ENCODE data around the gene FXN.
"Not testable (repeated sequence)": the region's sequence is repeated elsewhere in the genome, so short reads cannot be mapped to it uniquely, and the experiment has no call there.

Gene FXN

DNA sequence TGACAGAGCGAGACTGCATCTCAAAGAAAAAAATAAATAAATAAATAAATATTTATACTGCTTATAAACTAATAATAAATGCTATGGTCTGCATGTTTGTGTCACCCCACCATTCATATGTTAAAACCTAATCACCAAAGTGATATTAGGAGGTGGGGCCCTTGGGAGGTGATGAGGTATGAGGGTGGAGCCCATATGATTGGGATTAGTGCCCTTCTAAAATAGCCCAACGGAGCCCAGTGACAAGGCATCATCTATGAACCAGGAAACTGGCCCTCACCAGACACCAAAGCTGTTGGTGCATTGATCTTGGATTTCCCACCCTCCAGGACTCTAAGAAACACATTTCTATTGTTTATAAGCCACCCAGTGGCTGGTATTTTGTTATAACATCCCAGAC lies 5.1 kb downstream of the FXN start:
- H3K4me3 ChIP-seq (ENCODE audit: low read length): no peak overlapping the region
- no peak for TF ChIP-seq ZNF274 (IDR thresholded peaks at IDR 0.05; ENCODE audit: low read depth, low read length)

- H3K4me3 ChIP-seq (ENCODE audit: low read length): no peak overlapping the region
- TF ChIP-seq ZNF274 (IDR thresholded peaks at IDR 0.05; ENCODE audit: low read depth, low read length): no peak
Observed at GRCh38 chr9:69044240-69045219, 9.0 kb downstream of the FXN start.

DNA sequence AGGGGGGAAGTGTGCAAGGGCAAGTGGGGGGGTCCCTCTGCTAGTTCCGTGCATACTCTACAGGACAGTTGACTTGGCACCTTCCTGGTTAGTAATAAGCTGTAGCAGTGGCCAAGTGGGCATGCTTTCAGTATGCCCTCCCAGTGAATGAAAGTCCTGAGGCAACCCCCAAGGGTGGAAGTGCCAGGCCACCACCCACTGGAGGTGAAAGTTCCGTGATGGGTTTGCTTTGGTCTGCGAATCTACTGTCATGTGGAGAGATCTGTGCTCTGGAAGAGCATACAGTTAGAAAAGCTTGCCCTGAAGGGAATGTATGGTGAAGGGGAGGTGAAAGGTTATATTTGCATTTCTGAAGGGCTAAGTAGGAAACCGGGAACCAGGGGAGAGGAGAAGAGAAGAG lies 10.3 kb downstream of the FXN start:
- no peak for TF ChIP-seq ZNF274 (IDR thresholded peaks at IDR 0.05; ENCODE audit: low read depth, low read length)
- no peak overlapping the region for H3K4me3 ChIP-seq (ENCODE audit: low read length)

DNA sequence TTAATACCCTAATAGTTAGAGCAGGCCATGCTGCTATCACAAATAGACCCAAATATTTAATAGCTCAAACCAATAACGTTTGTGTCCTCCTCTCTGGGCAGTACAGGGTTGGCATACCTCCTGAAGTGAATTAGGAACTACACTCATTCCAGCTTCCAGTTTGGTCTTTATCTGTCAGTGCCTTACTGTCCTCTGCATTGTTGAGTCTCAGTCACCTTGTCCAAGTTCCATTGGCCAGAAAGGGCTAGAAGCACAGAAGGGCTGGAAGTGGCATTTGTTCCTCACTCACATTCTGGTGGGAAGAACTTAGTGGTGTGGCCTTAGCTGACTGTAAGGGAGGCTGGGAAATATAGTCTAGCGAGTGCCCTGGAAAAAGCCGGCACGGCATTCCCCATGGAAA lies 11.2 kb downstream of the FXN start:
- H3K4me3 ChIP-seq (ENCODE audit: low read length): no peak overlapping the region
- TF ChIP-seq ZNF274 (IDR thresholded peaks at IDR 0.05; ENCODE audit: low read depth, low read length): no peak

- H3K4me3 ChIP-seq (ENCODE audit: low read length): no peak overlapping the region
- TF ChIP-seq ZNF274 (IDR thresholded peaks at IDR 0.05; ENCODE audit: low read depth, low read length): no peak
Observed at GRCh38 chr9:69047371-69047770, 11.8 kb downstream of the FXN start.

- TF ChIP-seq ZNF274 (IDR thresholded peaks at IDR 0.05; ENCODE audit: low read depth, low read length): no peak
- H3K4me3 ChIP-seq (ENCODE audit: low read length): no peak overlapping the region
Observed at GRCh38 chr9:69049094-69049493, 13.5 kb downstream of the FXN start.

DNA sequence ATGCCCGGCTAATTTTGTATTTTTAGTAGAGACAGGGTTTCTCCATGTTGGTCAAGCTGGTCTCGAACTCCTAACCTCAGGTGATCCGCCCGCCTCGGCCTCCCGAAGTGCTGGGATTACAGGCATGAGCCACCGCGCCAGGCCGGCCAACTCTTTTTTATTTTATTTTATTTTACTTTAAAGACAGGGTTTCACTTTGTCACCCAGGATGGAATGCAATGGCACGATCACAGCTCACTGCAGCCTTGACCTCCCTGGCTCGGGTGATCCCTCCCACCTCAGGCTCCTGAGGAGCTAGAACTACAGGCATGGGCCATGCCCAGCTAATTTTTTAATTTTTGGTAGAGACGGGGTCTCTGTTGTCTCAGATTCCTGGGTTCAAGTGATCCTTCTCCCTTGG lies 15.4 kb downstream of the FXN start:
- H3K4me3 ChIP-seq (ENCODE audit: low read length): not testable (repeated sequence)

GRCh38 chr9:69054989-69055388 lies 19.4 kb downstream of the FXN start:
- H3K4me3 ChIP-seq (ENCODE audit: low read length): no peak overlapping the region
- no peak for TF ChIP-seq ZNF274 (IDR thresholded peaks at IDR 0.05; ENCODE audit: low read depth, low read length)

- no peak for TF ChIP-seq ZNF274 (IDR thresholded peaks at IDR 0.05; ENCODE audit: low read depth, low read length)
Observed at GRCh38 chr9:69056191-69056815, 20.8 kb downstream of the FXN start.

GRCh38 chr9:69058101-69058500 lies 22.5 kb downstream of the FXN start:
- no peak overlapping the region for H3K4me3 ChIP-seq (ENCODE audit: low read length)
- no peak for TF ChIP-seq ZNF274 (IDR thresholded peaks at IDR 0.05; ENCODE audit: low read depth, low read length)

More at GRCh38 chr9:69056191-69056815, 20.8 kb downstream of the FXN start:
- no peak overlapping the region for H3K4me3 ChIP-seq (ENCODE audit: low read length)

DNA sequence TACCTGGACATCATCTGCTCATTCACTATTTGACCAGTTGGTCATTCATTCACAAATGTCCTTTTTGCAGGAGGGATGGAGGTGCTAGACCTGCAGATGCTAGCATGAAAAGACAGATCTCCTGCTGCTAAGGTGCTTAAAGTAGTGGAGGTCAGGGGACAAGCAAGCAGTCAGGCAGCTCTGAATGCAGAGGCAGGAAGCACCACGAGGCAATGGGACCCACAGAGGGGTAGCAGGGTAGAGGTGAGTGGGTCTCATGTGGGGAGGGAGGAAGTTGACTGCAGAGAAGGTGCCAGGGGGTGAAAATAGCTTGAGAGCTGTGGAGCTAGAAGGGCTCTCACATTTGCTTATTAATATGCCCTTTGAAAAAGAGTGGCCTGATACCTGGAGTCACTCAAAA lies 25.2 kb downstream of the FXN start:
- H3K4me3 ChIP-seq (ENCODE audit: low read length): no peak overlapping the region

DNA sequence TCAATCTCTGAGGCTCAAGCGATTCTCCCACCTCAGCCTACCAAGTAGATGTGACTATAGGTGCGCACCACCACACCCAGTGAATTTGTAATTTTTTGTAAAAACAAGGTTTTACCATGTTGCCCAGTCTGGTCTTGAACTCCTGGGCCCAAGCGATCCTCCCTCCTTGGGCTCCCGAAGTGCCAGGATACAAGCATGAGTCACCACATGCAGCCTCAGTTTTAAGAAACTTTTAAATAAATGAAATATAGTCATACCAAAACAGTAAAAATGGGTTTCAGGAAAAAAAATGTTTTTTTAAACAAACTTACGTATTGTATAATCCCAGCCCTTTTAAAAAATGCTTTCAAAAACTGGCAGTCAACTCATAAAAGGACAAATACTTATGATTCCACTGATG lies 26.6 kb downstream of the FXN start:
- no peak for TF ChIP-seq ZNF274 (IDR thresholded peaks at IDR 0.05; ENCODE audit: low read depth, low read length)
- H3K4me3 ChIP-seq (ENCODE audit: low read length): no peak overlapping the region

More for the DNA sequence above, 25.2 kb downstream of the FXN start:
- TF ChIP-seq ZNF274 (IDR thresholded peaks at IDR 0.05; ENCODE audit: low read depth, low read length): no peak

- TF ChIP-seq ZNF274 (IDR thresholded peaks at IDR 0.05; ENCODE audit: low read depth, low read length): no peak
- no peak overlapping the region for H3K4me3 ChIP-seq (ENCODE audit: low read length)
Observed at GRCh38 chr9:69063839-69064238, 28.3 kb downstream of the FXN start.

- no peak overlapping the region for H3K4me3 ChIP-seq (ENCODE audit: low read length)
- no peak for TF ChIP-seq ZNF274 (IDR thresholded peaks at IDR 0.05; ENCODE audit: low read depth, low read length)
Observed at GRCh38 chr9:69065660-69066059, 30.1 kb downstream of the FXN start.

- no peak overlapping the region for H3K4me3 ChIP-seq (ENCODE audit: low read length)
- TF ChIP-seq ZNF274 (IDR thresholded peaks at IDR 0.05; ENCODE audit: low read depth, low read length): no peak
Observed at GRCh38 chr9:69066955-69067354, 31.4 kb downstream of the FXN start.

Measured in GM08714 (cell line).